ENCODE results near the gene WBP11. TPM values are rescaled to one million over a fixed set of nuclear protein-coding genes. Genes with fewer than 3 reads are reported as not detected.
"Not testable (repeated sequence)": the region's sequence is repeated elsewhere in the genome, so short reads cannot be mapped to it uniquely, and the experiment has no call there.

Gene WBP11
- total RNA-seq, 1 experiment from 2014 or later: 18.5 TPM

GRCh38 chr12:14759711-14760280 lies 43.5 kb downstream of the WBP11 start:
- H3K4me1 ChIP-seq (replicated peaks); DNase-seq (ENCODE audit: low read depth in 1 of 2, low spot score in 2 of 2); H3K27me3 ChIP-seq (replicated peaks); H3K4me3 ChIP-seq; H3K9me3 ChIP-seq (replicated peaks); H3K27ac ChIP-seq: not testable (repeated sequence)
- 0 out of 2 replicates have a peak, but pooled peaks cover 11% of the 10 kb centered on the region for H3K36me3 ChIP-seq

- DNase-seq (ENCODE audit: low read depth in 1 of 2, low spot score in 2 of 2): no peak
- H3K4me3 ChIP-seq: no peak overlapping the region
These were observed 46.7 kb downstream of the WBP11 start for GRCh38 chr12:14756334-14757143.

GRCh38 chr12:14751986-14752385 lies 51.3 kb downstream of the WBP11 start:
- H3K27me3 ChIP-seq (replicated peaks): no peaks in the 10 kb centered on the region
- H3K36me3 ChIP-seq: no peaks in the 10 kb centered on the region
- H3K27ac ChIP-seq: no peak overlapping the region
- H3K9me3 ChIP-seq (replicated peaks): no peaks in the 10 kb centered on the region
- no peaks in the 10 kb centered on the region for H3K4me1 ChIP-seq (replicated peaks)
- no peak overlapping the region for H3K4me3 ChIP-seq
- no peak for DNase-seq (ENCODE audit: low read depth in 1 of 2, low spot score in 2 of 2)

More at GRCh38 chr12:14756334-14757143, 46.7 kb downstream of the WBP11 start:
- no peaks in the 10 kb centered on the region for H3K4me1 ChIP-seq (replicated peaks)
- H3K27ac ChIP-seq: no peak overlapping the region
- H3K9me3 ChIP-seq (replicated peaks): no peaks in the 10 kb centered on the region
- no peaks in the 10 kb centered on the region for H3K27me3 ChIP-seq (replicated peaks)
- H3K36me3 ChIP-seq: 0 out of 2 replicates have a peak, but pooled peaks cover under 1% of the 10 kb centered on the region

- Histone ChIP-seq H3K4me1 (replicated peaks) (no peaks in the 10 kb centered on the region), H3K4me3 (no peak overlapping the region), H3K36me3 (no peaks in the 10 kb centered on the region), H3K27ac (no peak overlapping the region), H3K9me3 (replicated peaks) (no peaks in the 10 kb centered on the region), H3K27me3 (replicated peaks) (no peaks in the 10 kb centered on the region)
- DNase-seq (ENCODE audit: low read depth in 1 of 2, low spot score in 2 of 2): no peak
These were observed 60.2 kb downstream of the WBP11 start for GRCh38 chr12:14743061-14743460.

- H3K27me3 ChIP-seq (replicated peaks): no peaks in the 10 kb centered on the region
- H3K27ac ChIP-seq: no peak overlapping the region
- no peak for DNase-seq (ENCODE audit: low read depth in 1 of 2, low spot score in 2 of 2)
- no peaks in the 10 kb centered on the region for H3K9me3 ChIP-seq (replicated peaks)
- no peaks in the 10 kb centered on the region for H3K4me1 ChIP-seq (replicated peaks)
- no peaks in the 10 kb centered on the region for H3K36me3 ChIP-seq
- H3K4me3 ChIP-seq: no peak overlapping the region
These were observed 61.3 kb downstream of the WBP11 start for GRCh38 chr12:14741942-14742341.

GRCh38 chr12:14741153-14741552 lies 62.1 kb downstream of the WBP11 start:
- H3K27me3 ChIP-seq (replicated peaks): no peaks in the 10 kb centered on the region
- no peak overlapping the region for H3K4me3 ChIP-seq
- no peaks in the 10 kb centered on the region for H3K36me3 ChIP-seq
- DNase-seq (ENCODE audit: low read depth in 1 of 2, low spot score in 2 of 2): no peak
- no peaks in the 10 kb centered on the region for H3K4me1 ChIP-seq (replicated peaks)
- no peaks in the 10 kb centered on the region for H3K9me3 ChIP-seq (replicated peaks)
- no peak overlapping the region for H3K27ac ChIP-seq

- not testable (repeated sequence) for H3K4me3 ChIP-seq; H3K9me3 ChIP-seq (replicated peaks); H3K4me1 ChIP-seq (replicated peaks); H3K27ac ChIP-seq; DNase-seq (ENCODE audit: low read depth in 1 of 2, low spot score in 2 of 2); H3K27me3 ChIP-seq (replicated peaks); H3K36me3 ChIP-seq
These were observed 66.8 kb downstream of the WBP11 start for GRCh38 chr12:14736441-14736840.

Other genes starting within 250 kb of the WBP11 start
- gene PLBD1, start 235.6 kb downstream of the WBP11 start, total RNA-seq (2014; rRNA removed; shearing (Covaris generic)): not detected in 2 replicates
- gene GUCY2C, start 106.9 kb downstream of the WBP11 start, total RNA-seq (2014; rRNA removed; shearing (Covaris generic)): not detected in 2 replicates
- 0.53 and 1.4 TPM in 2 replicates for gene C12orf60, start 192 bp upstream of the WBP11 start, total RNA-seq (2014; rRNA removed; shearing (Covaris generic))
- 0.16 TPM in 1 of 2 replicates, not detected in the other for gene SMCO3, start 10.7 kb upstream of the WBP11 start, total RNA-seq (2014; rRNA removed; shearing (Covaris generic))
- gene ART4, start 40.0 kb upstream of the WBP11 start, total RNA-seq (2014; rRNA removed; shearing (Covaris generic)): 0.03 and 0.08 TPM in 2 replicates
- gene MGP, start 82.4 kb upstream of the WBP11 start, total RNA-seq (2014; rRNA removed; shearing (Covaris generic)): not detected in 2 replicates
- not detected in 2 replicates for gene ERP27, start 135.1 kb upstream of the WBP11 start, total RNA-seq (2014; rRNA removed; shearing (Covaris generic))
- 50.8 TPM in 2 replicates for gene ARHGDIB, start 158.1 kb upstream of the WBP11 start, total RNA-seq (2014; rRNA removed; shearing (Covaris generic))
- gene PDE6H, start 169.6 kb upstream of the WBP11 start, total RNA-seq (2014; rRNA removed; shearing (Covaris generic)): not detected in 2 replicates